Hippocampal formation (tissue), 2 donors: ENCODE measurements around the gene STXBP4.

Experiments used
- DNase-seq, 2 donors: peaks; one replicate each; lab custom pipeline; 2025; lab: John Stamatoyannopoulos, UW

The STXBP4 gene

GRCh38 chr17:54971901-54972300 lies 3.3 kb downstream of the STXBP4 start:
- DNase-seq: no peak

DNA sequence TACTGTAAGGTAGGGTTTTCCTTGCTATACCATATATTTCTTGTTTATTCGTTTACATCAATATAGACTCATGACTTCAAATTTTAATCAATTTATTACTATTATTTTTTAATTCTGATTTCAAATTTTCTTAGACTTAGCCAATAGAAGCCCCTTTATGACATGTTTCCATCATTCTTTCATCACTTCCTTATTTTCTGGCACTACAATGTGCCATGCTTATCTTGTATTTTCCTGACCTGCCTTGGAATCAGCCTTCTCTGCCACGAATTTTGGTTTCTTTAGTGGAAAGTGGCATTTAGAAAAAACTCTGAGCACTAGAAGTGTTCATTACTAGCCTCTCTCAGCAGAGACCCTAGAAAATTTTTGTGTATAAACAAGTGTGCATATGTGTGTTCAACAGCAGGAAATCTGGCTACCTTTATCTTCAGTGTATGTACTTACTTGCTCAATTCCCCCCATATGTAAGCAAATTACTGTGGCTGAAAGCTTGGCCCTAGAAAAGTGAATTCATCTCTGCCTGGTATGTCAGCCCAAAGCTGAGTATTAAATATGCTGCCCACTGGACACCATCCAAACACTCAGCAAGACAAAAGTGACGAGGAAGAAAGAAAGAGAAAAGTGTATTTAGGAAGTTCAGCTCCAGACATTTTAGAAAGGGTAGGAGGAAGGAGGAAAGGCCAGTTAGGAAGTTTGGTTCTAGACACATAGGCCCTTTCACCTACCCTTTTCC lies 4.0 kb downstream of the STXBP4 start:
- DNase-seq: no peak

- DNase-seq: no peak
Observed at GRCh38 chr17:54974759-54975158, 6.2 kb downstream of the STXBP4 start.

- DNase-seq: no peak
Observed at GRCh38 chr17:54976316-54976715, 7.8 kb downstream of the STXBP4 start.

DNA sequence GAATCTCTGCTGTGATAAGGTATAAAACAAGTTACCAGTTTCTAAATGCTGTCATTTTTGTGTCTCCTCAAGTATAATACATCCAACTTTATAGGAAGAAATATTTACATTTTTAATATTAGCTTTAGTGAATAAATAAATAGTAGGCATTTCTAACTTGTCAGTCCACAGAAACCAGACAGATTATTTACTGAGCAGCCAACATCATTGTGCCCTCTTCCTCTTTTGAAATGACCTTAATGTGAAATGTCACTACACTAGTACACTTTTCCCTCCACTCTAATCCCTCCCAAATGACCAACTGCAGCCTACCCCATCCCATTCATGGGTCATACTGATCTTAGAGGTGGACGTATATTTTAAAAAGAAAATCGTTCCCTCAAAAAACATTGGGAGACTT lies 9.2 kb downstream of the STXBP4 start:
- DNase-seq: no peak

GRCh38 chr17:54979657-54980056 lies 11.1 kb downstream of the STXBP4 start:
- no peak for DNase-seq

- no peak for DNase-seq
Observed at GRCh38 chr17:54980375-54980774, 11.8 kb downstream of the STXBP4 start.

DNA sequence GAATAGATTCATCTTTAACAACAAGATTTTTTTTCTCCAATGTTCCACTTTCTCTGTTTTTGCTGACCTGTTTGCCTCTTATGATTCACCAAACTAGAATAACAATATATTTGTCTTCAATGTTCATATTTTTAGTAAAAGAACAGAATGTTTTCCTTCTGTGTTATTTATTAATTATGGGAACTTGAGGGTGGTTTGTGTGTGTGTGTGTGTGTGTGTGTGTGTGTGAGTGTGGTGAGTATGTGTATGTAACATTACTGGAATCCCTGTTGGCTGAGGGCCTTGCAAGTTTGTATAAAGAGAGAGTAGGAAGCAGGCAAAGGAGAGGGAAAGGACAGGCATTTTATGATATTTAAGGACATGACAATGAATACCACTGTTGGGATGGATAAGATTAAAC lies 13.8 kb downstream of the STXBP4 start:
- no peak for DNase-seq

DNA sequence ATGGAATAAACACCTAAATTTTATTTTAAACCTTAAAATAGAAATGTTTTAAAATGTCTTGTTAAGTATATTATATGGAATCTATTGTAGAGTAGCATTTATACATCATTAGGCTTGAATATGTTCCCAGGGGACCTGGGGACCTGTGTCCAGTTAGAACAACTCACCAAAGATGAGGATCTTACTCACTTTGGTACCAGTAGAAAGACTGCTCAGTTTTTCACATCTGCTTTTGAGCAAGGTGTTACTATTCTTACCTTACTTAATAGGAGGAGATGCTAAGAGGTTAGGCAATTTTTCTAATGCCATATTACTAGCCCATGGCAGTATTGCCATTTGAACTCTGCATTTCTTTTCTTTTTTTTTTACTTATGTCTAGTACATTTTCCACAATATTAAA lies 14.7 kb downstream of the STXBP4 start:
- no peak for DNase-seq

DNA sequence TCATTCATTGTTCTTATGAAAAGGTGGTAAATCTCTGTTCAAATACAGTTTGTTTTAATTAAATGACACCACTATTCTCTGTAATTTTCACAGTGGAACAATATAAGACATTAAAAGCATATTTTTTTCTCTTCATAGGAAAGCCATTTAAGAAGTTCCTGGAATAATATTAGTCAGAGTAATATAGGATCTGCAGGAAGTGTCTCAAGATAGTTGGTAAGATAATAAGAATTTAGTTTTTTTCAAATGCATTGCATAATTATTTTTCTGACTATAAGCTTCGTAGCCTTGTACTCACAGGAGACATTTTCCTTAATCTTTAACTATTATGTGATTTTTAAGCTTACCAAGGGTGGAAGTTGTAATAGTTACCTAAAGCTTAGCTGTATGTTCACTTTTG lies 16.9 kb downstream of the STXBP4 start:
- DNase-seq: no peak

- DNase-seq: no peak
Observed at GRCh38 chr17:54990118-54990517, 21.6 kb downstream of the STXBP4 start.

DNA sequence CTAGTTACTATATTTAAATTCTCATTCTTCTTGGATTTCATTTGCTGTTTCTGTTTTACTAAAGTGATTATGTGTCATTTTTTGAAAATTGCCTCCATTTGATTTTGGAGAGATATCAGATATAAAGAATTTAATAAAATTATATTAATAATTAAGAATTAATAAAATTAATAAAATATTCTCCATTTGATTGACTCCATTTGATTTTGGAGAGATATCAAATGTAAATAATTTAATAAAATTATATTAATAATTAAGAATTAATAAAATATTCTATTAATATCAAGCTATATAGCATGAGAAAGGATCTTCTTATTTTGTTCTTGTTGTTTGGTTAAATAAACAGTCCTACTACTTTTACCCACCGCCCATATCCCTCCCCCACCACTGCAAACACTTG lies 23.0 kb downstream of the STXBP4 start:
- DNase-seq: no peak

- peak in 1 of 2 donors; percentile 41 for DNase-seq
Observed at GRCh38 chr17:54992797-54993639, 24.5 kb downstream of the STXBP4 start.

DNA sequence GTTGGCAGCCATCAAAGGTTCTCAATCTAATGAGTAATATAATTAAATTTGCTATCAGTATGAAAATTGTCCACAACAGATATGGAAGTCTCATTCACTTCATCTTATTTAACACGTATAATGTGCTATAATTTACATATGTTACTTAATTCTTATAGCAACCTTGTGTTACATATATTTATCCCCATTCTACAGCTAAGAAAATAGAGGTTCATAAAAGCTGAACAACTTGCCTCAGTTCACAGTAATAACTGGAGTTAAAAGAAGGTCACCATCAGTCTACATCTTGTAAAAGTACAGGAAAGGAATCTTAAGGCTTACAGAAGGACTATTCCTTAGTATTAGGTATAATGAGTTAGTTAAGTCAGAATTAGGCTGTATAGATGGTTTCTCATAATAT lies 27.9 kb downstream of the STXBP4 start:
- no peak for DNase-seq

- DNase-seq: no peak
Observed at GRCh38 chr17:55002458-55002857, 33.9 kb downstream of the STXBP4 start.

GRCh38 chr17:55004484-55004883 lies 35.9 kb downstream of the STXBP4 start:
- no peak for DNase-seq

- no peak for DNase-seq
Observed at GRCh38 chr17:55005520-55005919, 37.0 kb downstream of the STXBP4 start.

GRCh38 chr17:55023626-55024025 lies 55.1 kb downstream of the STXBP4 start:
- no peak for DNase-seq

- DNase-seq: no peak
Observed at GRCh38 chr17:55037828-55038227, 69.3 kb downstream of the STXBP4 start.

DNA sequence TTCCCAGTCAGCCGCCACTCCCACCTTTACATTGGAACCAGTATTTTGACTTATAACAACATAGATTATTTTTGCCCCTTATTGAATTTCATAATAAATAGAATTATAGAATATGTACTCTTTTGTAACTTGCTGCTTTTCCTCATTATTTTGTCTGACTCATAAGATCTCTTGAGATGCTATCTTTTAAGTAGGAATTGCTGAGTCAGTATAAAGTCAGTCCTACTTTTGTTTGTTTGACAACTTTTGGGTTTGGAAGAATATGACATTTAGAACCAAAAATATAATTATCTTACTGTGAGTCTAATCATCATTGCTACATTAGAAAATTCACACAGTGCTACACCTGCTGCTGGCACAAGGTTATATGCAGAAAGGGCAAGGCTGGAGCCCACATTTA lies 69.7 kb downstream of the STXBP4 start:
- DNase-seq: no peak

DNA sequence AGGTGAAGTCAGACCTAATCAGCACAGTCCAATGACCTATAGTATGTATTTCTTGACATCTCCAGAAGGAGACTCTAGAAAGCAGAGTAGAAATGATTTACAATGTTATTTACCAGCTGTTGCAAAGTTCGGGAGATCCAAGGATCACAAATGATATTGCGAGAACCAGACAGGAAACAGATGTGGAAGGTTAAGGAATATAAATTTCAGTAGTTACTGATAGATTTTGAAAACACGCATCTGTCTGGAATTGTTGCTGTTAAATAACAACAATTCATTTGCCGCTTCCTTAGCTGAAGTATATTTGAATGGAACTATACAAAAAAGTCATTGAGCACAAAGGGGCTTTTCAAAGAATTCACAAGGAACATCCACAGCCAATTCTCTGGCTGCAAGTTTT lies 72.0 kb downstream of the STXBP4 start:
- DNase-seq: no peak

DNA sequence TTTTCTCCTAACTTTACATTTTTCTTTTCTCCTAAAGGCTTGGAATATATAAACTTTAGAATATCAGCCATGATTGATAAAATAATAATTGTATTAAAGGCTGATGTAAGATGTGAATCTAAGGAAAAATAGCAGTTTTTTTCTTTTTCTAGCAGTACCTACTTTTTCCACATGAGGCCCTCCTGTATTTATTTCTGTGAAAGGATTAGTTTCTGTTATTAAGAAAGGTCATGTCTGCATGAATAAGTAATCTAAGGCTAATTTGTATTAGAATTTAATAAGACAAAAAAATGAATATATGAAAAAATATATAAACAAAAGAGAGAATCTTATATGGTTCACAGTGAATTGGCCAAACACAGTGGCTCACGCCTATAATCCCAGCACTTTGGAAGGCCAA lies 85.3 kb downstream of the STXBP4 start:
- no peak for DNase-seq

- DNase-seq: no peak
Observed at GRCh38 chr17:55054429-55054828, 85.9 kb downstream of the STXBP4 start.
